Thyroid gland (tissue), 4 donors: Measurements from ENCODE around the gene SLC25A13. TPM values are rescaled to one million over a fixed set of nuclear protein-coding genes. Genes with fewer than 3 reads are reported as not detected.

Source experiments
- DNase-seq, 2 donors: peaks; one replicate each; pipeline ENCODE4 v3.0.0-alpha.2; 2019
- H3K27ac ChIP-seq, 3 donors: fragments of 200-600 bp; sonication (generic); 1 replicate in 2 of 3; 2 replicates in 1 of 3; pipeline ENCODE4 v1.5.1; 2016 to 2019; ENCODE audit warnings: mild to moderate bottlenecking in 1 of 3, moderate library complexity in 1 of 3
- H3K27me3 ChIP-seq: fragments of 200-600 bp; sonication (generic); one replicate; pipeline ENCODE4 v1.5.1; 2019
- H3K36me3 ChIP-seq, 2 donors: fragments of 200-600 bp; sonication (generic); one replicate each; pipeline ENCODE4 v1.5.1; 2016 to 2019
- H3K4me1 ChIP-seq, 2 donors: fragments of 200-600 bp; sonication (generic); one replicate each; pipeline ENCODE4 v1.5.1; 2017 to 2019
- H3K4me3 ChIP-seq, 3 donors: fragments of 200-600 bp; sonication (generic); replicated peaks in 1 of 3; 1 replicate in 2 of 3; 2 replicates in 1 of 3; pipeline ENCODE4 v1.5.1; 2016; ENCODE audit warnings: mild to moderate bottlenecking in 1 of 3
- H3K9me3 ChIP-seq: fragments of 200-600 bp; sonication (generic); one replicate; pipeline ENCODE4 v1.5.1; 2017
- POLR2A ChIP-seq, 2 donors: fragments of 450-650 bp; IDR thresholded peaks; one replicate each; pipeline ENCODE4 v1.6.1; 2017; ENCODE audit warnings: antibody characterized with exemption in 2 of 2, mild to moderate bottlenecking in 2 of 2, moderate library complexity in 1 of 2
- WGBS, 2 donors: methylation state at CpG; one replicate each; pipeline ENCODE4 v1.1.5; 2017; 5-methylcytosine and 5-hydroxymethylcytosine counted together
- intact Hi-C: fragments of 100-400 bp; cut with DNase I; formaldehyde crosslinking; loops from one replicate; pipeline ENCODE4 v1.15.1; 2023
- total RNA-seq, 4 donors: library from RNA; depleted of rRNA; stranded (reverse); fragments of >200 nt; gene quantifications; one replicate each; pipeline ENCODE4 v1.2.3, GENCODE V29; 2016
- TF ChIP-seq, protein P1 (sequence below), 6 experiments: fragments of 200-600 bp in 3 of 6; fragments of 450-650 bp in 3 of 6; sonication (generic) in 3 of 6; IDR thresholded peaks; one replicate each; pipeline ENCODE4 v1.5.1; 2016 to 2019; ENCODE audit warnings: antibody characterized with exemption in 6 of 6, mild to moderate bottlenecking in 2 of 6, inconsistent platforms in 1 of 6, moderate library complexity in 1 of 6

The SLC25A13 gene
- total RNA-seq, 4 donors from 2014 or later, result 22.7 to 36.1 (median 30.2) TPM

DNA sequence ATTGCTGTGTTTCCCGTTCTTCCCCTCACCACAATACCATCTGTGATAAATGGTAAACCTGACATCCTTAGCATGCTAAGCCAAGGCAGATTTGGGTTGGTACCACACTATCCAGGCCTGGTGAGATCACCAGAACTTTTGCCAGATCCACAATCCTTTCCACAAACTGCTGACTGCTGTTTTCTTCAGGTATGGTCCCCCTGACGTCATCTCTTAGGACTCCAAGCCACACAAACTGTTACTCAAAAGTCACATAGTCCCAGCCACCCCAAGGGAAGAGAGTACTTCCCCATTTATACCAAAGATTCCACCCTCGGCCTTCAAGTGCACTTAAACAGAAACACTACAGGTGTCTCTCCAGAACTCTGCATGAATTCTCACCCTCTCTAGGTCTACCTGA is 34.8 kb downstream of the SLC25A13 start:
- Histone ChIP-seq H3K36me3 (no peaks in the 10 kb centered on the region), H3K4me3 (no peak overlapping the region), H3K4me1 (no peaks in the 10 kb centered on the region), H3K27me3 (no peaks in the 10 kb centered on the region), H3K9me3 (no peaks in the 10 kb centered on the region), H3K27ac (no peak overlapping the region)
- no peak for DNase-seq
- intact Hi-C loops, result no loop called here
- 76 to 80% methylated on average over 3 of the region's 3 CpGs for WGBS, 2 donors
- TF ChIP-seq, protein P1, sequence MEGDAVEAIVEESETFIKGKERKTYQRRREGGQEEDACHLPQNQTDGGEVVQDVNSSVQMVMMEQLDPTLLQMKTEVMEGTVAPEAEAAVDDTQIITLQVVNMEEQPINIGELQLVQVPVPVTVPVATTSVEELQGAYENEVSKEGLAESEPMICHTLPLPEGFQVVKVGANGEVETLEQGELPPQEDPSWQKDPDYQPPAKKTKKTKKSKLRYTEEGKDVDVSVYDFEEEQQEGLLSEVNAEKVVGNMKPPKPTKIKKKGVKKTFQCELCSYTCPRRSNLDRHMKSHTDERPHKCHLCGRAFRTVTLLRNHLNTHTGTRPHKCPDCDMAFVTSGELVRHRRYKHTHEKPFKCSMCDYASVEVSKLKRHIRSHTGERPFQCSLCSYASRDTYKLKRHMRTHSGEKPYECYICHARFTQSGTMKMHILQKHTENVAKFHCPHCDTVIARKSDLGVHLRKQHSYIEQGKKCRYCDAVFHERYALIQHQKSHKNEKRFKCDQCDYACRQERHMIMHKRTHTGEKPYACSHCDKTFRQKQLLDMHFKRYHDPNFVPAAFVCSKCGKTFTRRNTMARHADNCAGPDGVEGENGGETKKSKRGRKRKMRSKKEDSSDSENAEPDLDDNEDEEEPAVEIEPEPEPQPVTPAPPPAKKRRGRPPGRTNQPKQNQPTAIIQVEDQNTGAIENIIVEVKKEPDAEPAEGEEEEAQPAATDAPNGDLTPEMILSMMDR (IDR thresholded peaks at IDR 0.05), result no peak
- no peak for TF ChIP-seq POLR2A (IDR thresholded peaks at IDR 0.05)

DNA sequence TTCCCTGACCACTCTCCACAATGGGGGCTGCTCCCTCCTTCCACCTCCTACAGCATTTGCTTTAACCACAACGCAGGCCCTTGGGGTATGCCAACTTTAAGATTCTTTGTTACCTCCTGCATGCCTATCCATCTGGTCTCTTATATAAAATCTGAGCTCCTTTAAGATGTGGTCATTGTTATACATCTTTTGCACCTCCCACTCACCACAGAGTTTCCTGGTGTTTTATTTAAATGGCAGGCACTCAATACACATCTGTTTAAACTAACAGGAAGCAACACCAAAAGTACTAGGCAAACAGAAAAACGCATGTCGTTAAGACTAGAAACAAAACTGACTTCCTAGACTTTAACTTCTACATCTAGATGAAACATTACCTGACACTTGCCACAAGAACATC is 36.3 kb downstream of the SLC25A13 start:
- H3K27me3 ChIP-seq, result no peaks in the 10 kb centered on the region
- no peak overlapping the region for H3K4me3 ChIP-seq
- no peaks in the 10 kb centered on the region for H3K9me3 ChIP-seq
- intact Hi-C loops, result no loop called here
- TF ChIP-seq POLR2A (IDR thresholded peaks at IDR 0.05), result no peak
- TF ChIP-seq, protein P1 (IDR thresholded peaks at IDR 0.05), result no peak
- DNase-seq, result no peak
- no peaks in the 10 kb centered on the region for H3K4me1 ChIP-seq
- H3K27ac ChIP-seq, result no peak overlapping the region
- no peaks in the 10 kb centered on the region for H3K36me3 ChIP-seq
- 65 to 72% methylated on average over 3 of the region's 3 CpGs for WGBS, 2 donors

DNA sequence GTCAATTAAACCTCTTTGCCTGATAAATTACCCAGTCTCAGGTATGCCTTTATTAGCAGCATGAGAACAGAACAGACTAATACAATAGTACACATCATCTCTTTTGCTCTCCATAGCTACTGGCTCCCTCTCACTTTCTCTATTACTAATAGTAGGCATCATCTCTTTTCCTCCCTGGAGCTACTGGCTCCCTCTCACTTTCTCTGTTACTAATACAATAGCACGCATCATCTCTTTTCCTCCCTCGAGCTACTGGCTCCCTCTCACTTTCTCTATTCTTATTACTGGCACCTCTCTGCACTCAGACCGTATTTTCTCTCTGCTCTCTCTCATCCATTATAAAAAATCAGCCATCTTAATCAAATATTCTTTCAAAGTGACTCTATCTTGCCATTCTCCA is 37.1 kb downstream of the SLC25A13 start:
- WGBS, 2 donors, result 85 to 87% methylated on average over 3 of the region's 3 CpGs
- Histone ChIP-seq H3K4me3 (no peak overlapping the region), H3K27me3 (no peaks in the 10 kb centered on the region), H3K4me1 (no peaks in the 10 kb centered on the region), H3K27ac (no peak overlapping the region), H3K9me3 (no peaks in the 10 kb centered on the region), H3K36me3 (no peaks in the 10 kb centered on the region)
- TF ChIP-seq POLR2A (IDR thresholded peaks at IDR 0.05), result no peak
- TF ChIP-seq, protein P1 (IDR thresholded peaks at IDR 0.05), result no peak
- no peak for DNase-seq
- intact Hi-C loops, result no loop called here

DNA sequence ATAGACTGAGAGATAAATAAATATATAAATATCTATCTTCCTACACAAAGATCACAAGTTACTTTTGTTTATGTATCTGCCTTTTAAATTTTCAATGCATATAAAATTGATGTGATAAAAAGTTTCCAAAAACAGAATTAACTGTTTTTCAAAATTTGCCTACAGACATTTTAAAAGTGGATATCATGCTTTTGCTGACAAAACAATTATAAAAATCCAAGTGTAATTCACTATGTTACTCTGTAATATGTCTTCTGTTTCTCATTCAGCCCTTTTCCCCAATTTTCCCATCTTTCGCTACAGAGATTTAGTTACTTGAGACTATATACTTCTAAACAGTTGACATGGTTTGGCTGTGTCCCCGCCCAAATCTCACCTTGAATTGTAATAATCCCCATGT is 37.7 kb downstream of the SLC25A13 start:
- H3K27ac ChIP-seq, result no peak overlapping the region
- WGBS, 2 donors, result 98 to 99% methylated on average over 2 of the region's 2 CpGs
- no peaks in the 10 kb centered on the region for H3K27me3 ChIP-seq
- no peak for DNase-seq
- no peak overlapping the region for H3K4me3 ChIP-seq
- H3K9me3 ChIP-seq, result no peaks in the 10 kb centered on the region
- H3K4me1 ChIP-seq, result no peaks in the 10 kb centered on the region
- intact Hi-C loops, result no loop called here
- TF ChIP-seq POLR2A (IDR thresholded peaks at IDR 0.05), result no peak
- TF ChIP-seq, protein P1 (IDR thresholded peaks at IDR 0.05), result no peak
- no peaks in the 10 kb centered on the region for H3K36me3 ChIP-seq

DNA sequence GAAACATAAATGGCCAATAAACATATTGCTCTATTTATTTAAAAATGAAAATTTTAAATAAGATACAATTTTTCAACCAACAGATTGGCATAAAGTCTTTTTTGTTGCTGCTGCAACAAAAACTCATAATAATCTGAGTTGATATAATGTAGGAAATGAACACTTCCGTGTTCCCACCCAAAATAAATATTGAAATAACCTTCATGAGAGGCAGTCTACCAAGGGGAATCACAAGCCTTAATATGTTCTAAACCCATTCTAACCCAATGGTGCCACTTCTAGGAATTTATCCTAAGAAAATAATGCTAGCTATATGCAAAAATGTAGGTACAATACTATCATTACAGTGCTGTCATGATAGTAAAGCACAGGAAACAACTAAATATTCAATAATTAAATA is 39.1 kb downstream of the SLC25A13 start:
- H3K9me3 ChIP-seq, result no peaks in the 10 kb centered on the region
- H3K36me3 ChIP-seq, result no peaks in the 10 kb centered on the region
- DNase-seq, result no peak
- no peak overlapping the region for H3K4me3 ChIP-seq
- TF ChIP-seq, protein P1 (IDR thresholded peaks at IDR 0.05), result no peak
- no peak for TF ChIP-seq POLR2A (IDR thresholded peaks at IDR 0.05)
- H3K27me3 ChIP-seq, result no peaks in the 10 kb centered on the region
- H3K27ac ChIP-seq, result no peak overlapping the region
- 65 to 84% methylated on average over 1 of the region's 1 CpG for WGBS, 2 donors
- intact Hi-C loops, result no loop called here
- H3K4me1 ChIP-seq, result no peaks in the 10 kb centered on the region
